Liver (tissue), 3 donors: ENCODE measurements around the gene CBFA2T2.

Source experiments
- EGR1 ChIP-seq, 2 donors: IDR thresholded peaks; 2 replicates each; pipeline ENCODE4 v1.6.1; 2016 to 2018; ENCODE audit warnings: antibody characterized with exemption in 2 of 2, low read depth in 2 of 2
- FOXA1 ChIP-seq: IDR thresholded peaks from 2 replicates; pipeline ENCODE4 v1.6.1; 2016; ENCODE audit warnings: antibody characterized with exemption
- GABPA ChIP-seq, 2 donors: IDR thresholded peaks in 1 of 2; conservative IDR thresholded peaks in 1 of 2; 2 replicates each; pipeline ENCODE4 v1.6.1; 2016; ENCODE audit warnings: antibody characterized with exemption in 2 of 2, mild to moderate bottlenecking in 1 of 2, moderate library complexity in 1 of 2
- JUND ChIP-seq, 2 donors: IDR thresholded peaks; 2 replicates each; pipeline ENCODE4 v1.6.1; 2016; ENCODE audit warnings: antibody characterized with exemption in 2 of 2
- RAD21 ChIP-seq, 2 donors: IDR thresholded peaks; 2 replicates each; pipeline ENCODE4 v1.6.1; 2016; ENCODE audit warnings: antibody characterized with exemption in 2 of 2, mild to moderate bottlenecking in 2 of 2
- RXRA ChIP-seq, 2 donors: IDR thresholded peaks; 2 replicates each; pipeline ENCODE4 v1.6.1; 2017 to 2018; ENCODE audit warnings: antibody characterized with exemption in 2 of 2, mild to moderate bottlenecking in 1 of 2
- SP1 ChIP-seq: IDR thresholded peaks from 2 replicates; pipeline ENCODE4 v1.6.1; 2018; ENCODE audit warnings: antibody characterized with exemption, mild to moderate bottlenecking
- TAF1 ChIP-seq: conservative IDR thresholded peaks from 2 replicates; pipeline ENCODE4 v1.6.1; 2016; ENCODE audit warnings: antibody characterized with exemption, mild to moderate bottlenecking
- YY1 ChIP-seq: IDR thresholded peaks from 2 replicates; pipeline ENCODE4 v1.6.1; 2016; ENCODE audit warnings: antibody characterized with exemption, mild to moderate bottlenecking
- TF ChIP-seq, protein P1 (sequence below): IDR thresholded peaks from 2 replicates; pipeline ENCODE4 v1.6.1; 2016; ENCODE audit warnings: antibody characterized with exemption
- TF ChIP-seq, protein P2 (sequence below): fragments of 150-350 bp; IDR thresholded peaks from 2 replicates; pipeline ENCODE4 v1.5.1; 2017; ENCODE audit warnings: improper control_type of control experiment, low read depth, low read length; ENCODE audit not compliant: missing input control
- TF ChIP-seq, protein P3 (sequence below): IDR thresholded peaks from 2 replicates; pipeline ENCODE4 v1.6.1; 2016; ENCODE audit warnings: antibody characterized with exemption
- TF ChIP-seq, protein P4 (sequence below): IDR thresholded peaks from 2 replicates; pipeline ENCODE4 v1.6.1; 2016; ENCODE audit warnings: antibody characterized with exemption
- TF ChIP-seq, protein P5 (sequence below): IDR thresholded peaks from 2 replicates; pipeline ENCODE4 v1.6.1; 2016; ENCODE audit warnings: antibody characterized with exemption, mild to moderate bottlenecking
- donor health status: healthy.
- donor health status: healthy.

DNA sequence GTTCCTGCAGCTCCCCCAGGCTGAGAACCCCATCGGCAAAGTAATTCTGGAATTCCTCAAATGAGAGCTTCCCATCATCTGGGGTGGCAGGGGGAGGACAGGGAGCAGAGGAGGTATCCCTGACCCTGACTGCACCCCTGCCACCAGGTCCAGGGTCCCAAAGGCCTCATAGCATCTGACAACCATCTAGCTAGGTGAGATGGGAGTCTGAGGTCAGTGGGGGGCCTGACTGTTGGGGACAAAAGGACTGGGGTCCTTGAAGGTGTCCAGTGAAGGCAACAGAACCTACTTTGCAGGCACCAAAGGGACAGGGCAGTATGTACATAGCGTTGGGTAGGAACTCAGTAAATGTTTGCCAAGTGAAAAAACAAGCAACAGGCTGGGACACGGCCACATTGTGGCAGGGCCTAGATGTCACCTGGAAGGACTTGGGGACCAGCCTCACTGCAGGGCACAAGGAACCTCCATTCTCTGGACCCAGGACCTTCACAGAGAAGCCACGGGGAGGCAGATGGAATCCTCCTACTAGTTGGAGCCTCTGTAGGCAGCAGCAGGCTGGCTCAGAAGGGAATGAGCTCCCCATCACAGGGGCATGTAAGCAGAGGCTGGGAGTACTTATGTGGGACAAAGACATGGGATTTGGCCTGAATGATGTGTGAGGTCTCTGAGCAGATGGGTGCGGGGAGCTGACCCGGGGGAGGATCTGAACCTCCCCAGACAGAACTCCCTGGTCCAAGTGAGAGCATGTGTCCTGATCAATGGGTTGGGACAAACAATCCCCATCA, 181.0 kb downstream of the CBFA2T2 start:
- TF ChIP-seq, protein P1, sequence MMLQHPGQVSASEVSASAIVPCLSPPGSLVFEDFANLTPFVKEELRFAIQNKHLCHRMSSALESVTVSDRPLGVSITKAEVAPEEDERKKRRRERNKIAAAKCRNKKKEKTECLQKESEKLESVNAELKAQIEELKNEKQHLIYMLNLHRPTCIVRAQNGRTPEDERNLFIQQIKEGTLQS = no peak
- no peak for TF ChIP-seq TAF1
- no peak for TF ChIP-seq GABPA (IDR thresholded peaks at IDR 0.05 in 1 of 2, conservative IDR thresholded peaks at IDR 0.05 in 1 of 2)
- TF ChIP-seq, protein P2, sequence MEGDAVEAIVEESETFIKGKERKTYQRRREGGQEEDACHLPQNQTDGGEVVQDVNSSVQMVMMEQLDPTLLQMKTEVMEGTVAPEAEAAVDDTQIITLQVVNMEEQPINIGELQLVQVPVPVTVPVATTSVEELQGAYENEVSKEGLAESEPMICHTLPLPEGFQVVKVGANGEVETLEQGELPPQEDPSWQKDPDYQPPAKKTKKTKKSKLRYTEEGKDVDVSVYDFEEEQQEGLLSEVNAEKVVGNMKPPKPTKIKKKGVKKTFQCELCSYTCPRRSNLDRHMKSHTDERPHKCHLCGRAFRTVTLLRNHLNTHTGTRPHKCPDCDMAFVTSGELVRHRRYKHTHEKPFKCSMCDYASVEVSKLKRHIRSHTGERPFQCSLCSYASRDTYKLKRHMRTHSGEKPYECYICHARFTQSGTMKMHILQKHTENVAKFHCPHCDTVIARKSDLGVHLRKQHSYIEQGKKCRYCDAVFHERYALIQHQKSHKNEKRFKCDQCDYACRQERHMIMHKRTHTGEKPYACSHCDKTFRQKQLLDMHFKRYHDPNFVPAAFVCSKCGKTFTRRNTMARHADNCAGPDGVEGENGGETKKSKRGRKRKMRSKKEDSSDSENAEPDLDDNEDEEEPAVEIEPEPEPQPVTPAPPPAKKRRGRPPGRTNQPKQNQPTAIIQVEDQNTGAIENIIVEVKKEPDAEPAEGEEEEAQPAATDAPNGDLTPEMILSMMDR = no peak
- TF ChIP-seq RAD21 (IDR thresholded peaks at IDR 0.05) = no peak
- TF ChIP-seq EGR1 (IDR thresholded peaks at IDR 0.05; ENCODE audit: low read depth in 2 of 2) = no peak
- TF ChIP-seq JUND (IDR thresholded peaks at IDR 0.05) = no peak
- TF ChIP-seq YY1 = no peak
- TF ChIP-seq, protein P3, sequence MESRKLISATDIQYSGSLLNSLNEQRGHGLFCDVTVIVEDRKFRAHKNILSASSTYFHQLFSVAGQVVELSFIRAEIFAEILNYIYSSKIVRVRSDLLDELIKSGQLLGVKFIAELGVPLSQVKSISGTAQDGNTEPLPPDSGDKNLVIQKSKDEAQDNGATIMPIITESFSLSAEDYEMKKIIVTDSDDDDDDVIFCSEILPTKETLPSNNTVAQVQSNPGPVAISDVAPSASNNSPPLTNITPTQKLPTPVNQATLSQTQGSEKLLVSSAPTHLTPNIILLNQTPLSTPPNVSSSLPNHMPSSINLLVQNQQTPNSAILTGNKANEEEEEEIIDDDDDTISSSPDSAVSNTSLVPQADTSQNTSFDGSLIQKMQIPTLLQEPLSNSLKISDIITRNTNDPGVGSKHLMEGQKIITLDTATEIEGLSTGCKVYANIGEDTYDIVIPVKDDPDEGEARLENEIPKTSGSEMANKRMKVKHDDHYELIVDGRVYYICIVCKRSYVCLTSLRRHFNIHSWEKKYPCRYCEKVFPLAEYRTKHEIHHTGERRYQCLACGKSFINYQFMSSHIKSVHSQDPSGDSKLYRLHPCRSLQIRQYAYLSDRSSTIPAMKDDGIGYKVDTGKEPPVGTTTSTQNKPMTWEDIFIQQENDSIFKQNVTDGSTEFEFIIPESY = no peak
- TF ChIP-seq FOXA1 = no peak
- no peak for TF ChIP-seq SP1
- TF ChIP-seq, protein P4, sequence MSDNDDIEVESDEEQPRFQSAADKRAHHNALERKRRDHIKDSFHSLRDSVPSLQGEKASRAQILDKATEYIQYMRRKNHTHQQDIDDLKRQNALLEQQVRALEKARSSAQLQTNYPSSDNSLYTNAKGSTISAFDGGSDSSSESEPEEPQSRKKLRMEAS = no peak
- TF ChIP-seq, protein P5, sequence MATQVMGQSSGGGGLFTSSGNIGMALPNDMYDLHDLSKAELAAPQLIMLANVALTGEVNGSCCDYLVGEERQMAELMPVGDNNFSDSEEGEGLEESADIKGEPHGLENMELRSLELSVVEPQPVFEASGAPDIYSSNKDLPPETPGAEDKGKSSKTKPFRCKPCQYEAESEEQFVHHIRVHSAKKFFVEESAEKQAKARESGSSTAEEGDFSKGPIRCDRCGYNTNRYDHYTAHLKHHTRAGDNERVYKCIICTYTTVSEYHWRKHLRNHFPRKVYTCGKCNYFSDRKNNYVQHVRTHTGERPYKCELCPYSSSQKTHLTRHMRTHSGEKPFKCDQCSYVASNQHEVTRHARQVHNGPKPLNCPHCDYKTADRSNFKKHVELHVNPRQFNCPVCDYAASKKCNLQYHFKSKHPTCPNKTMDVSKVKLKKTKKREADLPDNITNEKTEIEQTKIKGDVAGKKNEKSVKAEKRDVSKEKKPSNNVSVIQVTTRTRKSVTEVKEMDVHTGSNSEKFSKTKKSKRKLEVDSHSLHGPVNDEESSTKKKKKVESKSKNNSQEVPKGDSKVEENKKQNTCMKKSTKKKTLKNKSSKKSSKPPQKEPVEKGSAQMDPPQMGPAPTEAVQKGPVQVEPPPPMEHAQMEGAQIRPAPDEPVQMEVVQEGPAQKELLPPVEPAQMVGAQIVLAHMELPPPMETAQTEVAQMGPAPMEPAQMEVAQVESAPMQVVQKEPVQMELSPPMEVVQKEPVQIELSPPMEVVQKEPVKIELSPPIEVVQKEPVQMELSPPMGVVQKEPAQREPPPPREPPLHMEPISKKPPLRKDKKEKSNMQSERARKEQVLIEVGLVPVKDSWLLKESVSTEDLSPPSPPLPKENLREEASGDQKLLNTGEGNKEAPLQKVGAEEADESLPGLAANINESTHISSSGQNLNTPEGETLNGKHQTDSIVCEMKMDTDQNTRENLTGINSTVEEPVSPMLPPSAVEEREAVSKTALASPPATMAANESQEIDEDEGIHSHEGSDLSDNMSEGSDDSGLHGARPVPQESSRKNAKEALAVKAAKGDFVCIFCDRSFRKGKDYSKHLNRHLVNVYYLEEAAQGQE = no peak
- TF ChIP-seq RXRA (IDR thresholded peaks at IDR 0.05) = no peak
